ENCODE measurements around the gene ADAMTS14.
"Not testable (repeated sequence)": the region's sequence is repeated elsewhere in the genome, so short reads cannot be mapped to it uniquely, and the experiment has no call there.

Gene ADAMTS14

DNA sequence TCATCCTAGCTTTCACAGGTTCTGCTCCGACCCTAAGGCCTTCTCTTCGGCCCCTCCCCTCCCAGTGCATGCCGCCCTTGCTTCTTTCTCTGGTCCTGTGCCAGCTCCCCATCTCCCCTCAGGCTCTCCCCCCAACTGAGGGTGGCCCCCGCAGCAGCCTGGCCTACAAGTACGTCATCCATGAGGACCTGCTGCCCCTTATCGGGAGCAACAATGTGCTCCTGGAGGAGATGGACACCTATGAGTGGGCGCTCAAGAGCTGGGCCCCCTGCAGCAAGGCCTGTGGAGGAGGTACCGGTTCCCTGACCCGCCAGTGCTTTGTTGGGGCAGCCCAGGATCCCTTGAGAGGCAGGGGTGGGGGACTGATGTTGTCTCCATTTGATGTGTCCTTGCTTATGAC is 79.0 kb downstream of the ADAMTS14 start:
- DNase-seq (ENCODE audit: low spot score) = no peak

- DNase-seq (ENCODE audit: low spot score) = no peak
Measured at GRCh38 chr10:70751991-70752390, 79.7 kb downstream of the ADAMTS14 start.

GRCh38 chr10:70752571-70752970 is 80.3 kb downstream of the ADAMTS14 start:
- DNase-seq (ENCODE audit: low spot score) = no peak

DNA sequence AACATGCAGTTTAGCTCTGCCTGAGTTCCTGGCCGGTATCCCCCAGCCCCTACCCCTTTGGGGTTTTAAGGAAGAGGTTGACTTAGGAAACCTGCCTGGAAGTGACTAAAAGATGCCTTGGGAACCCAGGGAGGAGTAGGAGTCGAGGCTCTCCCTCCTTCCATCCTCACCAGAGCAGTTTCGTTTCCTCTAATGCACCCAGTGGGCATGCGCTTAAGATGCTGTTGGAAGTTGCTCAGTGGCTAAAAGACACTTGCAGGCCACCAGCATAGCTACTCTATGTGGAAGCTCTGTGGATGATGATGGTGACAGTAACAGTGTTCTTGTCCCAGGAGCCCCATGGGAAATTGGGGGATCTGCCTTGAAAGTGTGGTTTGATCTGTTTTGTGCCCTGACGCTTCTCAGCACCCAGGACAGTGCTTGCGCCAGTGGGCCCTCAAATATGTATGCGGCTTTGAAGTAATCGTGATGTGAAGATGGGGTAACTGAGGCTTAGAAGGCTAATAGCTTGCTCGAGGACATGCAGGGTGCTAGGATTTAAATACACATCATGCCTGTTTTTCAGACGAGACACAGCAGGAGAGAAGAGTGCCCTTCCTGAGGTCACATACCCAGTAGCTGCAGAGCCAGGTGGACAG is 80.8 kb downstream of the ADAMTS14 start:
- DNase-seq (ENCODE audit: low spot score) = no peak

DNA sequence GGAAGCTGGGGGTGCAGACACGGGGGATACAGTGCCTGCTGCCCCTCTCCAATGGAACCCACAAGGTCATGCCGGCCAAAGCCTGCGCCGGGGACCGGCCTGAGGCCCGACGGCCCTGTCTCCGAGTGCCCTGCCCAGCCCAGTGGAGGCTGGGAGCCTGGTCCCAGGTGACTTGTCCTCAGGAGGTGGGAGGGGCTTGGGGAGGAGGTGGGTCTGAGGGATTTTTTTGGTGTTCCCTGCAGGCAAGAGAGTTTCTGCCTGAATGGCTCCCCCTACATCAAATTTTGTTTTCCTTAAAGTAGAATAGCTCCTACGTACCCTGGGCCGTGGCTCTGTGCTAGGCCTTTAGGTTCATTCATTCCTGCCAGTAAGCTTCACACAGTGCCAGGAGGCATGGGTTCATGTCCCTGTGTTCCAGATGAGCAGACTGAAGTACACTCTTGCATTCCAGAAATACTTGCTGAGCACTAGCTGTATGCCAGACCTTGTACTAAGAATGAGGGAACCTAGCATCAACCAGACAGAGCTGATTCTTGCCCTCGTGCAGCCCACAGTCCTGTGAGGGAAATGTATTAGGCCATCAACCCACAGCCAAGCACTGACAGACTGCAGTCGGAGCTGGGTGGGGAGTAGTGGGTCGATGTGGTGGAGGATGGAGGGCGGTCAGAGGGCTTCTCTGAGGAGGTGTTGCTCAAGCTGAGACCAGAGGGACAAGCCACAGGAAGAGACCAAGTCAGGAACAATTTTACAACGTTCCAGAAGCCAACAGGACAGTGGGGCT is 81.7 kb downstream of the ADAMTS14 start:
- DNase-seq (ENCODE audit: low spot score) = no peak

DNA sequence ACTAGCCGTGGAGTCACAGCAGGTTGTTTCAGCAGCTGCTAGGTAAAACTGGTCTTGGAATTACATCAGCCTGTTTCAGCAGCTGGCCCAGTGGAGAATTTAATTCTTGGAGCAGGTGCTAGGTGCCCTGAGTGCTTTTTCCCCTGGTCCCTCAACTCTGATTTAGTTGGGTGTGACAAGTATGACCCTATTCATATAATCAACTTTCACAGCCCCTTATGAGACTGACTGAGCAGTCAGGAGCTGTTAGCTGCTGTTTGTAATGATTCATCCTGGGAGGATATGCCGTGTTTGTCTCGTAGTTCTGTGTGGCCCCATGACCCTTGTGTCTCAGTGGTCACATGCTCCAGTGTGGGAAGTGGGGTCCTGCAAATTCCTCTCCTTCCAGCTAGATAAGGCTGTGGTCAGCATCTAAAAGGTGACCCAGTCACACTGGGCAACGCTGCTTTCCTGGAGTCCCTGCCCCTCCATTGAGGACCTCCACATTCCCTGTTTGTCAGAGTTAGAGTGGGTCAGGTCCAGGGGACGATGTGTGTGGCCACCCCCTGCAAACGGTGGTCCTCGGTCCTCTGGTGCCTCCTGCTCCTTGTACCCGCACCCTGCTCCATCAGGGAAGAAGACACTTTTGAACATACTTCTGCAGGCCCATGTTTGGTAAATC is 84.5 kb downstream of the ADAMTS14 start:
- no peak for DNase-seq (ENCODE audit: low spot score)

DNA sequence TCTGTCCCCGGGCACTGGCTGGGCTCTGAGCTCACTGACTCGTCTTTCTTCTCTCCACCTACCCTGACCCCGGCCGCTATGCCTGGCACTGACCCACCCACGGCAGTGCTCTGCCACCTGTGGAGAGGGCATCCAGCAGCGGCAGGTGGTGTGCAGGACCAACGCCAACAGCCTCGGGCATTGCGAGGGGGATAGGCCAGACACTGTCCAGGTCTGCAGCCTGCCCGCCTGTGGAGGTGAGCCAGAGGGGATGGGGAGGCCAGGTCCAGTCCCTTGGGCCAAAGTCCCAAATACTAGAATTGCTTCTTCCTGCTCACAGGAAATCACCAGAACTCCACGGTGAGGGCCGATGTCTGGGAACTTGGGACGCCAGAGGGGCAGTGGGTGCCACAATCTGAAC is 85.5 kb downstream of the ADAMTS14 start:
- DNase-seq (ENCODE audit: low spot score) = no peak

DNA sequence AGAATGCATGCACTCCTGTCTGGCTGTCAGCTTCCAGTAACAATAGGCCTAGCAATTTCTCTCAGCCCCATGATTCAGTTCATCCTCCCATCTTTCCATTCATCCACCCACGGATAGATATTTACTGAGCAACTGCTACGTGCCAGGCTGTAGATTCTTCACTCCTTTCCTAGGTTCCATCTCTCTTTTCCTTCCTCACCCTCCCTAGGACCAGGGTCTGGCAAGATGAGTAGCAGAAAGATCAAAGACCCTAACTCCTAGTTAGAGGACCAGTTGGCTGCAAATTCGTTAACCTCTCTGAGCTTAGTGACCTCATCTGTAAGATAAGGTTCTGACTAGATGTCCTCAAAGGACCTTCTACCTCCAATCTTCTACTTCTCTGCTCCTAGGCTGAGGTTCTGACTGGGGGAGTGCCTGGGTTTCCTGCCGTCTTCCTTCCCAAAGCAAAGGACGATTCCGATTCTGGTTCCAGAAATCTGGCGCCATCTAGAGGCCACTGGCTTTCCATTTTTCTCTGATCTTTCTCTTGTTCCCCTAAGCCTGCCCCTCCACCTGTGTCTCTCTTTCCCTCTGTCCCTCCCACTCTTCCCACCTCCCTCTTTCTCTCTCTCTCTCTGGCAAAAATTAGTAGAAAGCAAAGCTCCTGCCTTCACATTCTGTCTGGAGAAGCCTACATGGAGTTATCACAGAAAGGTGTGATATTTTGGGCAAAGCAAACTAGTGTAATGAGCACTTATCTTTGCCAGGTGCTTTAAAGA is 86.6 kb downstream of the ADAMTS14 start:
- DNase-seq (ENCODE audit: low spot score) = peak; percentile 55

DNA sequence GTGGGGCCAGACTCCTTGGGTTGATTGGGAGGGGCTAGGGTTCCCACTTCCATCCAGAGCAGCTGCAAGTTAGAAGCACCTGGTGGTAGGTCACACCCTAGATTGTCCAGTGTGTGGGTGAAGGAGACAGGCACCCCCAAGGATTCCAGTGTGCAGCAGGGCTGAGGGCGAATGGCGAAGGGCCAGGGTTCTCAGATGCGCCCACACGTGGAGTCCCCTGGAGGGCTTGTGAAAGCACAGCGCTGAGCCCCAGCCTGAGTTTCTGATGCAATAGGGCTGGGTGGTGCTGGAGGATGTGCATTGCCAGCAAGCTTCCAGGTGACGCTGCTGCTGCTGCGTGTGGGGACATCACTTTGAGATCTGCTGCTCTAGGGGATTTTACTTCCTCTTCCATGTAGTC is 87.5 kb downstream of the ADAMTS14 start:
- DNase-seq (ENCODE audit: low spot score) = no peak

DNA sequence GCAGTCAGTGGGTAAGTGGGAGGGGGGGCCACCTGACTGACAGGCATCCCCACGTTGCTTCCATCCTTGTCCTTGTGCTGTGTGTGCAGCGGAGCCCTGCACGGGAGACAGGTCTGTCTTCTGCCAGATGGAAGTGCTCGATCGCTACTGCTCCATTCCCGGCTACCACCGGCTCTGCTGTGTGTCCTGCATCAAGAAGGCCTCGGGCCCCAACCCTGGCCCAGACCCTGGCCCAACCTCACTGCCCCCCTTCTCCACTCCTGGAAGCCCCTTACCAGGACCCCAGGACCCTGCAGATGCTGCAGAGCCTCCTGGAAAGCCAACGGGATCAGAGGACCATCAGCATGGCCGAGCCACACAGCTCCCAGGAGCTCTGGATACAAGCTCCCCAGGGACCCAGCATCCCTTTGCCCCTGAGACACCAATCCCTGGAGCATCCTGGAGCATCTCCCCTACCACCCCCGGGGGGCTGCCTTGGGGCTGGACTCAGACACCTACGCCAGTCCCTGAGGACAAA is 88.0 kb downstream of the ADAMTS14 start:
- DNase-seq (ENCODE audit: low spot score) = no peak

DNA sequence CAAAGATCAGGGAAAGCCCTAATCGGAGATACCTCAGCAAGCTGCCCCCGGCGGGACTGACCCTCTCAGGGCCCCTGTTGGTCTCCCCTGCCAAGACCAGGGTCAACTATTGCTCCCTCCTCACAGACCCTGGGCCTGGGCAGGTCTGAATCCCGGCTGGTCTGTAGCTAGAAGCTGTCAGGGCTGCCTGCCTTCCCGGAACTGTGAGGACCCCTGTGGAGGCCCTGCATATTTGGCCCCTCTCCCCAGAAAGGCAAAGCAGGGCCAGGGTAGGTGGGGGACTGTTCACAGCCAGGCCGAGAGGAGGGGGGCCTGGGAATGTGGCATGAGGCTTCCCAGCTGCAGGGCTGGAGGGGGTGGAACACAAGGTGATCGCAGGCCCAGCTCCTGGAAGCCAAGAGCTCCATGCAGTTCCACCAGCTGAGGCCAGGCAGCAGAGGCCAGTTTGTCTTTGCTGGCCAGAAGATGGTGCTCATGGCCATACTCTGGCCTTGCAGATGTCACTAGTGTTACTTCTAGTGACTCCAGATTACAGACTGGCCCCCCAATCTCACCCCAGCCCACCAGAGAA is 88.8 kb downstream of the ADAMTS14 start:
- no peak for DNase-seq (ENCODE audit: low spot score)

DNA sequence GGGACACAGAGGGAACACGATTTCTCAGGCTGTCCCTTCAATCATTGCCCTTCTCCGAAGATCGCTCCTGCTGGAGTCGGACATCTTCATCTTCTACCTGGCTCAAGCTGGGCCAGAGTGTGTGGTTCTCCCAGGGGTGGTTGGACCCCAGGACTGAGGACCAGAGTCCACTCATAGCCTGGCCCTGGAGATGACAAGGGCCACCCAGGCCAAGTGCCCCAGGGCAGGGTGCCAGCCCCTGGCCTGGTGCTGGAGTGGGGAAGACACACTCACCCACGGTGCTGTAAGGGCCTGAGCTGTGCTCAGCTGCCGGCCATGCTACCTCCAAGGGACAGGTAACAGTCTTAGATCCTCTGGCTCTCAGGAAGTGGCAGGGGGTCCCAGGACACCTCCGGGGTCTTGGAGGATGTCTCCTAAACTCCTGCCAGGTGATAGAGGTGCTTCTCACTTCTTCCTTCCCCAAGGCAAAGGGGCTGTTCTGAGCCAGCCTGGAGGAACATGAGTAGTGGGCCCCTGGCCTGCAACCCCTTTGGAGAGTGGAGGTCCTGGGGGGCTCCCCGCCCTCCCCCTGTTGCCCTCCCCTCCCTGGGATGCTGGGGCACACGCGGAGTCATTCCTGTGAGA is 89.5 kb downstream of the ADAMTS14 start:
- DNase-seq (ENCODE audit: low spot score) = no peak

GRCh38 chr10:70762441-70763175 is 90.3 kb downstream of the ADAMTS14 start:
- DNase-seq (ENCODE audit: low spot score) = no peak

- DNase-seq (ENCODE audit: low spot score) = no peak
Measured at GRCh38 chr10:70763567-70763966, 91.3 kb downstream of the ADAMTS14 start.

DNA sequence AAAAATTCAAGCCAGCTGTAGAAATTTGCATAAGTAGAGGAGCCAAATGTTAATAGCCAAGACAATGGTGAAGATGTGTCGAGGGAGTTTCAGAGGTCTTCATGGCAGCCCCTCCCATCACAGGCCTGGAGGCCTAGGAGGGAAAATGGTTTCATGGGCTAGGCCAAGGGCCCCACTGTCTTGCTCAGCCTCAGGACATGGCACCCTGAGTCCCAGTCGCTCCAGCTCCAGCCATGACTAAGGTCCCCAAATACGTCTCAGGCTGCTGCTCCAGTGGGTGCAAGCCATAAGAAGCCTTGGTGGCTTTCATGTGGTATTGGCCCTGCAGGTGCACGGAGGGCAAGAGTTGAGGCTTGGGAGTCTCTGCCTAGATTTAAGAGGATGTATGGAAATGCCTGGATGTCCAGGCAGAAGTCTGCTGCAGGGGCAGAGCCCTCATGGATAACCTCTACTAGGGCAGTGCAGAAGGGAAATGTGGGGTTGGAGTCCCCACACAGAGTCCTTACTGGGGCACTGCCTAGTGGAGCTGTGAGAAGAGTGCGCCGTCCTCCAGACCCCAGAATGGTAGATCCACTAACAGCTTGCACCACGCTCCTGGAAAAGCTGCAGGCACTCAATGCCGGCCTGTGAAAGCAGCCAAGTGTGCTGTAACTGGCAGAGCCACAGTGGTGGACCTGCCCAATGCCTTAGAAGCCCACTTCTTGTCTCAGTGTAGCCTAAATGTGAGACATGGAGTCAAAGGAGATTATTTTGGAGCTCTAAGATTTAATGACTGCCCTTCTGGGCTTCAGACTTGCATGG is 93.7 kb downstream of the ADAMTS14 start:
- no peak for DNase-seq (ENCODE audit: low spot score)

- DNase-seq (ENCODE audit: low spot score) = not testable (repeated sequence)
Measured at GRCh38 chr10:70768026-70768685, 95.8 kb downstream of the ADAMTS14 start.

DNA sequence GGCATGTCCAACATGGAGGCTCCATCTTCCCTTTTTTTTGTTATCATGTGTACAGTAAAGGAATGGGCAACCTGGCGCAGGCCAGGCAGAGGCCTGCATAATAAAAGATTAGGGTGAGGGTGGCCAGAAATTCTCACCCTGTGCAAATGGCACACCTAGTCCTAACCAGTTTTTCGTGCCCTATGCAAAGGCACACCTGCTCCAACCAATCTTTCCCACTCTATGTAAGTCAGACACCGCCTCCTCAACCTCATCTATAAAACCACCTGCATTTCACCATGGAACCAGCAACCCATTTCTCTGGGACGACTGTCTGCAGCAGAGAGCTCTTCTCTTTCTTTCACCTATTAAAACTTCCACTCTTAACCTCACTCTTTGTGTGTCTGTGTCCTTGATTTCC is 96.8 kb downstream of the ADAMTS14 start:
- DNase-seq (ENCODE audit: low spot score) = no peak

DNA sequence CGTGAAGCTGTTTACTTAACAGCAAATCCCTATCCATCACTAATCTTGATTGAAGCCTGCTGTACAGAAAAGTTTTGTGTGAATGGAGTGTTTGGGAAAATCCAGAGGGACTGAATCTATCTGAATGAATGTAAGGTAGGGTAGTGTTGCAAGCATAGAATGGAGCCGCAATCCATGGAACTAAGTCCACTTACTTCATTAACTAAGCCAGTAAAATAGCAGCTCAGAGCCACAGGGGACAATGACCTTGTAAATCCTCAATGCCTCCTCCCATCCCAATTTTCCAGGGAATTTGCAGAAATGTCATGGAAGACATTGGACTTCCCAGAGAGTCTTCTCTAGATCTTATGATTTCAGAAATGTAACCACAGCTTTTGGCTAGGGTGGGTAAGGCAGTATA is 97.7 kb downstream of the ADAMTS14 start:
- DNase-seq (ENCODE audit: low spot score) = no peak

DNA sequence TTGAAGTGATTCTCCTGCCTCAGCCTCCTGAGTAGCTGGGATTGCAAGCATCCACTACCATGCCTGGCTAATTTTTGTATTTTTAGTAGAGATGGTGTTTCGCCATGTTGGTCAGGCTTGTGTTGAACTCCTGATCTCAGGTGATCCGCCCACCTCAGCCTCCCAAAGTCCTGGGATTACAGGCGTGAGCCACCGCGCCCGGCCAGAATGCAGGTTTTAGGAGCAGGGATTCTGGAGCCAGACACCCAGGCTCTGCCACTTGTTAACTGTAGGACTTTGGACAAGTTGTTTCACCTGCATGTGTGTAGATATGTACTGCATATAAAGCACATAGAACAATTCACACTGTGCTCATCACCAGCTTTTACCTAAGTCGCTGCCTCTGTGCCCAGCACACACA is 98.2 kb downstream of the ADAMTS14 start:
- not testable (repeated sequence) for DNase-seq (ENCODE audit: low spot score)

Measured in SW480 (cell line).